ENCODE data around the gene MDM4. TPM values are rescaled to one million over a fixed set of nuclear protein-coding genes. Genes with fewer than 3 reads are reported as not detected.

MDM4 gene
- total RNA-seq, 1 donor from 2014 or later, result 39.1 TPM

GRCh38 chr1:204563780-204564179, 47.6 kb downstream of the MDM4 start:
- H3K4me1 Mint-ChIP-seq (ENCODE audit: low read depth), result peaks cover 10% of the 10 kb centered on the region
- no peaks in the 10 kb centered on the region for H3K9me3 Mint-ChIP-seq (ENCODE audit: low read depth)
- peaks cover 3% of the 10 kb centered on the region for H3K36me3 Mint-ChIP-seq (ENCODE audit: low read depth)
- no peaks in the 10 kb centered on the region for H3K27me3 Mint-ChIP-seq (ENCODE audit: low read depth)
- TF ChIP-seq CTCF (IDR thresholded peaks at IDR 0.05), result no peak
- no peak overlapping the region for H3K4me3 Mint-ChIP-seq (ENCODE audit: unreplicated experiment)
- no peak for DNase-seq (ENCODE audit: low spot score)
- H3K27ac Mint-ChIP-seq (ENCODE audit: unreplicated experiment), result no peak overlapping the region

GRCh38 chr1:204564835-204565234, 48.6 kb downstream of the MDM4 start:
- H3K36me3 Mint-ChIP-seq (ENCODE audit: low read depth), result peaks cover 5% of the 10 kb centered on the region
- H3K27ac Mint-ChIP-seq (ENCODE audit: unreplicated experiment), result no peak overlapping the region
- H3K27me3 Mint-ChIP-seq (ENCODE audit: low read depth), result no peaks in the 10 kb centered on the region
- TF ChIP-seq CTCF (IDR thresholded peaks at IDR 0.05), result no peak
- DNase-seq (ENCODE audit: low spot score), result no peak
- peaks cover 10% of the 10 kb centered on the region for H3K4me1 Mint-ChIP-seq (ENCODE audit: low read depth)
- H3K4me3 Mint-ChIP-seq (ENCODE audit: unreplicated experiment), result no peak overlapping the region
- H3K9me3 Mint-ChIP-seq (ENCODE audit: low read depth), result no peaks in the 10 kb centered on the region

- H3K4me3 Mint-ChIP-seq (ENCODE audit: unreplicated experiment), result no peak overlapping the region
- no peaks in the 10 kb centered on the region for H3K27me3 Mint-ChIP-seq (ENCODE audit: low read depth)
- TF ChIP-seq CTCF (IDR thresholded peaks at IDR 0.05), result peak; percentile 87
- peaks cover 8% of the 10 kb centered on the region for H3K4me1 Mint-ChIP-seq (ENCODE audit: low read depth)
- no peak overlapping the region for H3K27ac Mint-ChIP-seq (ENCODE audit: unreplicated experiment)
- peaks cover 5% of the 10 kb centered on the region for H3K36me3 Mint-ChIP-seq (ENCODE audit: low read depth)
- no peak for DNase-seq (ENCODE audit: low spot score)
- H3K9me3 Mint-ChIP-seq (ENCODE audit: low read depth), result no peaks in the 10 kb centered on the region
Measured at GRCh38 chr1:204565617-204566582, 49.7 kb downstream of the MDM4 start.

GRCh38 chr1:204566583-204566955, 50.4 kb downstream of the MDM4 start:
- no peak for DNase-seq (ENCODE audit: low spot score)
- H3K36me3 Mint-ChIP-seq (ENCODE audit: low read depth), result peaks cover 4% of the 10 kb centered on the region
- no peak overlapping the region for H3K27ac Mint-ChIP-seq (ENCODE audit: unreplicated experiment)
- H3K27me3 Mint-ChIP-seq (ENCODE audit: low read depth), result no peaks in the 10 kb centered on the region
- no peak for TF ChIP-seq CTCF (IDR thresholded peaks at IDR 0.05)
- no peaks in the 10 kb centered on the region for H3K9me3 Mint-ChIP-seq (ENCODE audit: low read depth)
- H3K4me3 Mint-ChIP-seq (ENCODE audit: unreplicated experiment), result no peak overlapping the region
- H3K4me1 Mint-ChIP-seq (ENCODE audit: low read depth), result peaks cover 8% of the 10 kb centered on the region

- no peak for DNase-seq (ENCODE audit: low spot score)
- TF ChIP-seq CTCF (IDR thresholded peaks at IDR 0.05), result no peak
- Mint-ChIP-seq H3K4me3 (ENCODE audit: unreplicated experiment) (no peak overlapping the region), H3K4me1 (ENCODE audit: low read depth) (peaks cover 8% of the 10 kb centered on the region), H3K36me3 (ENCODE audit: low read depth) (peaks cover 1% of the 10 kb centered on the region), H3K27ac (ENCODE audit: unreplicated experiment) (no peak overlapping the region), H3K9me3 (ENCODE audit: low read depth) (no peaks in the 10 kb centered on the region), H3K27me3 (ENCODE audit: low read depth) (no peaks in the 10 kb centered on the region)
Measured at GRCh38 chr1:204567071-204567470, 50.9 kb downstream of the MDM4 start.
